ENCODE results near the gene FAM169A. TPM values are rescaled to one million over a fixed set of nuclear protein-coding genes. Genes with fewer than 3 reads are reported as not detected.

Gene FAM169A
- total and polyA plus RNA-seq, 2 donors (not counting 3 experiments of a cell fraction or from before 2014, with no cell fraction given), result 0.06 to 0.62 TPM

DNA sequence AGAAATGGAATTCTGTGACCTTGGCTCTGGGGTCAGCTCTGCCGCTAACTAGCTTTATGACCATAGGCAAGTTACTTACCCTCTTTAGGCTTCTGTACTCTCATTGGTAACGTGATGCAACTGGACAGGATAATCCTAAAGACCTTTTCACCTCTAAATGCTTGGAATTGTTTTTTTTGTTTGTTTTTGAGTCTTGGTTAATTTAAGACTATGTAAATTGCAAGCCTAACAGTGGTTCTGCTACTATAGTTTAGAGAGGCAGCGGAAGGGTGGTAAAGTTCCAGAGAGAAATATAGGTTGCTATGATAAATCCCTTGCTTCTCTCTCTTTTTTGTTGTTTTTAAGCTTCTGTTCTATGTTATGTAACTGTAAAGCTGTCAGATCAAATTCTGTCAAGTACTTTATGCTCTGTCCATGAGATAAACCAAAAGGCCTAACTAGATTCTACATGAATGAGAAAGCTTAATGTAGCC, 17.6 kb downstream of the FAM169A start:
- no peak for TF ChIP-seq POLR2AphosphoS5 (IDR thresholded peaks at IDR 0.05; ENCODE audit: insufficient read depth, low read depth, low read length)
- TF ChIP-seq JUN (IDR thresholded peaks at IDR 0.05; ENCODE audit: borderline replicate concordance, insufficient read depth, insufficient read length, low read depth), result no peak
- Histone ChIP-seq H3K9me1 (replicated peaks; ENCODE audit: control insufficient read depth, extremely low read depth, insufficient read depth, low read length) (no peaks in the 10 kb centered on the region), H3K9me3 (replicated peaks; ENCODE audit: control insufficient read depth, insufficient read depth, low read length) (no peaks in the 10 kb centered on the region), H3K36me3 (ENCODE audit: control insufficient read depth in 2 of 2, extremely low read depth in 1 of 2, insufficient read depth in 2 of 2, low read length in 2 of 2) (no peaks in the 10 kb centered on the region), H3K27ac (ENCODE audit: insufficient read depth, low read depth, low read length) (no peak overlapping the region), H3K9ac (replicated peaks; ENCODE audit: extremely low read depth, insufficient read depth, low read length) (no peak overlapping the region), H3K4me1 (ENCODE audit: control insufficient read depth, extremely low read depth, insufficient read depth, low read length) (no peaks in the 10 kb centered on the region), H4K20me1 (replicated peaks; ENCODE audit: control insufficient read depth, extremely low read depth, insufficient read depth, low read length) (no peaks in the 10 kb centered on the region), H3K4me2 (ENCODE audit: insufficient read depth, low read length) (no peak overlapping the region), H3K4me3 (replicated peaks in 1 of 3; ENCODE audit: insufficient read depth in 1 of 3, low read depth in 1 of 3, low read length in 3 of 3) (no peak overlapping the region), H3K79me2 (ENCODE audit: control insufficient read depth, insufficient read depth, low read length) (no peaks in the 10 kb centered on the region), H3K27me3 (ENCODE audit: control insufficient read depth in 2 of 2, insufficient read depth in 2 of 2, low read length in 2 of 2) (no peaks in the 10 kb centered on the region), H2AFZ (ENCODE audit: low read depth, low read length) (no peak overlapping the region)
- intact Hi-C loops (cut with micrococcal nuclease), result loop anchor here (1.0 kb wide), 1 partner anchor 12 kb away; no protein-coding TSS in a partner anchor
- ChIA-PET POLR2A (no interaction called here), CTCF (interaction anchor here (1.1 kb wide), 1 partner anchor 10 kb away, joined by 3 read pairs; no protein-coding TSS in a partner anchor)
- dilution Hi-C loops (cut with MboI; ENCODE audit: extremely low pct_ligation_motif_present, low sequenced_read_pairs), result no loop called here
- no TSS peak for BruUV-seq (replicated peaks)
- FAIRE-seq (no peak), DNase-seq (ENCODE audit: low read depth, low spot score) (no peak)

DNA sequence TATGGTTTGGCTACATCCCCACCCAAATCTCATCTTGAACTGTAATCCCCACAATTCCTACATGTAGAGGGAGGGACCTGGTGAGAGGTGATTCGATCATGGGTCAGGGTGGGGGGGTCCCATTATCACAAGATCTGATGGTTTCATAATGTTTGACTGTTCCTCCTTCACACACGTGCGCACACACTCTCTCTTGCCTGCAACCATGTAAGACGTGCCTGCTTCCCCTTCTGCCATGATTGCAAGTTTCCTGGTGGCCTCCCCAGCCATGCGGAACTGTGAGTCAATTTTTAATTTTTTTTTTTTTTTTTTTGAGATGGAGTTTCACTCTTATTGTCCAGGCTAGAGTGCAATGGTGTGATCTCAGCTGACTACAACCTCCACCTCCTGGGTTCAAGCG, 27.0 kb downstream of the FAM169A start:
- Histone ChIP-seq H3K9ac (replicated peaks; ENCODE audit: extremely low read depth, insufficient read depth, low read length) (no peak overlapping the region), H4K20me1 (replicated peaks; ENCODE audit: control insufficient read depth, extremely low read depth, insufficient read depth, low read length) (no peaks in the 10 kb centered on the region), H3K27ac (ENCODE audit: insufficient read depth, low read depth, low read length) (no peak overlapping the region), H3K9me1 (replicated peaks; ENCODE audit: control insufficient read depth, extremely low read depth, insufficient read depth, low read length) (no peaks in the 10 kb centered on the region), H3K4me2 (ENCODE audit: insufficient read depth, low read length) (no peak overlapping the region), H3K4me1 (ENCODE audit: control insufficient read depth, extremely low read depth, insufficient read depth, low read length) (no peaks in the 10 kb centered on the region), H3K27me3 (ENCODE audit: control insufficient read depth in 2 of 2, insufficient read depth in 2 of 2, low read length in 2 of 2) (peaks cover 0 to 3% of the 10 kb centered on the region in 2 experiments), H3K36me3 (ENCODE audit: control insufficient read depth in 2 of 2, extremely low read depth in 1 of 2, insufficient read depth in 2 of 2, low read length in 2 of 2) (no peaks in the 10 kb centered on the region), H2AFZ (ENCODE audit: low read depth, low read length) (no peak overlapping the region), H3K4me3 (replicated peaks in 1 of 3; ENCODE audit: insufficient read depth in 1 of 3, low read depth in 1 of 3, low read length in 3 of 3) (no peak overlapping the region), H3K79me2 (ENCODE audit: control insufficient read depth, insufficient read depth, low read length) (no peaks in the 10 kb centered on the region), H3K9me3 (replicated peaks; ENCODE audit: control insufficient read depth, insufficient read depth, low read length) (no peaks in the 10 kb centered on the region)
- FAIRE-seq (no peak), DNase-seq (ENCODE audit: low read depth, low spot score) (no peak)
- dilution Hi-C loops (cut with MboI; ENCODE audit: extremely low pct_ligation_motif_present, low sequenced_read_pairs), result no loop called here
- intact Hi-C loops (cut with micrococcal nuclease), result no loop called here
- BruUV-seq (replicated peaks), result no TSS peak
- ChIA-PET CTCF (interaction anchor here (1.6 kb wide), 1 partner anchor 44 kb away, joined by 7 read pairs; no protein-coding TSS in a partner anchor), POLR2A (no interaction called here)
- TF ChIP-seq MYC (IDR thresholded peaks at IDR 0.05; ENCODE audit: low read depth, low read length), result no peak
- no peak for TF ChIP-seq JUN (IDR thresholded peaks at IDR 0.05; ENCODE audit: borderline replicate concordance, insufficient read depth, insufficient read length, low read depth)
- no peak for TF ChIP-seq FOS (IDR thresholded peaks at IDR 0.05; ENCODE audit: borderline replicate concordance, insufficient read depth, low read length)
- TF ChIP-seq, protein P1, sequence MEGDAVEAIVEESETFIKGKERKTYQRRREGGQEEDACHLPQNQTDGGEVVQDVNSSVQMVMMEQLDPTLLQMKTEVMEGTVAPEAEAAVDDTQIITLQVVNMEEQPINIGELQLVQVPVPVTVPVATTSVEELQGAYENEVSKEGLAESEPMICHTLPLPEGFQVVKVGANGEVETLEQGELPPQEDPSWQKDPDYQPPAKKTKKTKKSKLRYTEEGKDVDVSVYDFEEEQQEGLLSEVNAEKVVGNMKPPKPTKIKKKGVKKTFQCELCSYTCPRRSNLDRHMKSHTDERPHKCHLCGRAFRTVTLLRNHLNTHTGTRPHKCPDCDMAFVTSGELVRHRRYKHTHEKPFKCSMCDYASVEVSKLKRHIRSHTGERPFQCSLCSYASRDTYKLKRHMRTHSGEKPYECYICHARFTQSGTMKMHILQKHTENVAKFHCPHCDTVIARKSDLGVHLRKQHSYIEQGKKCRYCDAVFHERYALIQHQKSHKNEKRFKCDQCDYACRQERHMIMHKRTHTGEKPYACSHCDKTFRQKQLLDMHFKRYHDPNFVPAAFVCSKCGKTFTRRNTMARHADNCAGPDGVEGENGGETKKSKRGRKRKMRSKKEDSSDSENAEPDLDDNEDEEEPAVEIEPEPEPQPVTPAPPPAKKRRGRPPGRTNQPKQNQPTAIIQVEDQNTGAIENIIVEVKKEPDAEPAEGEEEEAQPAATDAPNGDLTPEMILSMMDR (IDR thresholded peaks at IDR 0.05; ENCODE audit: extremely low read depth in 1 of 2, insufficient read depth in 1 of 2, low read depth in 1 of 2, low read length in 2 of 2), result no peak
- TF ChIP-seq, protein P2, sequence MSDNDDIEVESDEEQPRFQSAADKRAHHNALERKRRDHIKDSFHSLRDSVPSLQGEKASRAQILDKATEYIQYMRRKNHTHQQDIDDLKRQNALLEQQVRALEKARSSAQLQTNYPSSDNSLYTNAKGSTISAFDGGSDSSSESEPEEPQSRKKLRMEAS (IDR thresholded peaks at IDR 0.05; ENCODE audit: insufficient read depth, insufficient read length), result no peak
- TF ChIP-seq POLR2A (IDR thresholded peaks at IDR 0.05; ENCODE audit: low read depth, low read length), result no peak
- TF ChIP-seq GATA2 (IDR thresholded peaks at IDR 0.05; ENCODE audit: insufficient read depth, insufficient read length, low read depth, low read length), result no peak
- no peak for TF ChIP-seq EZH2 (IDR thresholded peaks at IDR 0.05; ENCODE audit: borderline replicate concordance, low read depth, low read length, severe bottlenecking)
- no peak for TF ChIP-seq POLR2AphosphoS5 (IDR thresholded peaks at IDR 0.05; ENCODE audit: insufficient read depth, low read depth, low read length)
